H1 (cell line): ENCODE data around the gene DHH. TPM values are rescaled to one million over a fixed set of nuclear protein-coding genes. Genes with fewer than 3 reads are reported as not detected.

Experiments
- CTCF ChIA-PET: fragments of 300-600 bp; sonication (Branson Sonifier 250); formaldehyde crosslinking; loops from one replicate; lab custom pipeline; 2021; ENCODE audit not compliant: partially characterized antibody; lab: Charles Lee
- POLR2A ChIA-PET: fragments of 300-600 bp; sonication (Branson Sonifier 250); formaldehyde crosslinking; loops from one replicate; lab custom pipeline; 2021; ENCODE audit warnings: inconsistent platforms; ENCODE audit not compliant: partially characterized antibody; lab: Charles Lee
- DNase-seq, 2 experiments: peaks; one replicate each; pipeline versions ENCODE4 v3.0.0 to v3.0.0-alpha.2; 2010 to 2022; ENCODE audit warnings: low spot score in 2 of 2, low read depth in 1 of 2, mixed read lengths in 1 of 2
- FAIRE-seq: peaks from 2 replicates; lab custom pipeline; 2011; peaks lifted over from hg19 to GRCh38; lab: Jason Lieb, UNC
- H2AFZ ChIP-seq: 2 replicates; pipeline ENCODE4 v1.8.1; 2012; ENCODE audit warnings: low read length, inconsistent platforms
- H2AK5ac ChIP-seq: 2 replicates; pipeline ENCODE4 v1.6.1; 2013; ENCODE audit warnings: low read depth, low read length
- H2BK120ac ChIP-seq: replicated peaks from 2 replicates; pipeline ENCODE3; 2013; ENCODE audit warnings: low read depth, low read length, inconsistent platforms
- H2BK12ac ChIP-seq: 2 replicates; pipeline ENCODE4 v1.6.1; 2013; ENCODE audit warnings: low read depth, low read length
- H2BK15ac ChIP-seq: 2 replicates; pipeline ENCODE4 v1.6.1; 2013; ENCODE audit warnings: low read length
- H2BK20ac ChIP-seq: 2 replicates; pipeline ENCODE4 v1.6.1; 2013; ENCODE audit warnings: low read length
- H2BK5ac ChIP-seq: 2 replicates; pipeline ENCODE4 v1.6.1; 2013; ENCODE audit warnings: low read depth, low read length
- H3K14ac ChIP-seq: 2 replicates; pipeline ENCODE4 v1.6.1; 2013; ENCODE audit warnings: inconsistent platforms; ENCODE audit not compliant: insufficient read length
- H3K18ac ChIP-seq: 2 replicates; pipeline ENCODE4 v1.6.1; 2013; ENCODE audit warnings: low read length; ENCODE audit errors: extremely low read depth
- H3K23ac ChIP-seq: 2 replicates; pipeline ENCODE4 v1.6.1; 2013; ENCODE audit warnings: inconsistent platforms; ENCODE audit not compliant: insufficient read length
- H3K23me2 ChIP-seq: 2 replicates; pipeline ENCODE4 v1.6.1; 2013; ENCODE audit warnings: low read depth, low read length
- H3K27ac ChIP-seq: 2 replicates; pipeline ENCODE4 v1.6.1; 2011; ENCODE audit warnings: low read depth, low read length, inconsistent platforms
- H3K27me3 ChIP-seq, 4 experiments: replicated peaks in 1 of 4; 1 replicate in 1 of 4; 2 replicates in 3 of 4; pipeline versions ENCODE4 v1.6.1 to v1.8.1; 2011 to 2013; ENCODE audit warnings: low read length in 3 of 4, mild to moderate bottlenecking in 3 of 4, inconsistent platforms in 2 of 4, mixed read lengths in 2 of 4, moderate library complexity in 1 of 4; ENCODE audit not compliant: control insufficient read depth in 3 of 4, insufficient read depth in 3 of 4; ENCODE audit errors: extremely low read depth in 1 of 4
- H3K36me3 ChIP-seq, 4 experiments: 2 replicates each; pipeline versions ENCODE4 v1.6.1 to v1.8.1; 2011 to 2013; ENCODE audit warnings: mild to moderate bottlenecking in 4 of 4, low read length in 3 of 4, moderate library complexity in 2 of 4, control low read depth in 1 of 4, inconsistent platforms in 1 of 4; ENCODE audit not compliant: insufficient read depth in 4 of 4, control insufficient read depth in 2 of 4
- H3K4ac ChIP-seq: replicated peaks from 2 replicates; pipeline ENCODE3; 2013; ENCODE audit warnings: low read length, low read depth, mixed read lengths, inconsistent platforms; ENCODE audit not compliant: insufficient read length
- H3K4me1 ChIP-seq, 4 experiments: replicated peaks in 1 of 4; 1 replicate in 1 of 4; 2 replicates in 3 of 4; pipeline versions ENCODE4 v1.6.1 to v1.8.1; 2011 to 2013; ENCODE audit warnings: low read length in 3 of 4, inconsistent platforms in 2 of 4, mixed read lengths in 1 of 4; ENCODE audit not compliant: insufficient read depth in 4 of 4, control insufficient read depth in 3 of 4
- H3K4me2 ChIP-seq, 2 experiments: 2 replicates each; pipeline versions ENCODE4 v1.6.1 to v1.8.1; 2011 to 2013; ENCODE audit warnings: low read depth in 2 of 2, low read length in 2 of 2, control low read depth in 1 of 2, inconsistent platforms in 1 of 2, mild to moderate bottlenecking in 1 of 2; ENCODE audit not compliant: insufficient read depth in 1 of 2
- H3K4me3 ChIP-seq, 4 experiments: fragments of 200-600, 300-600 bp in 1 of 4; sonication (generic), shearing (Covaris generic), sonication (Bioruptor Twin) in 1 of 4; 2 replicates each; pipeline versions ENCODE4 v1.5.1 to v1.8.1; 2011 to 2016; ENCODE audit warnings: low read length in 4 of 4, low read depth in 3 of 4, control low read depth in 2 of 4, inconsistent platforms in 2 of 4, mild to moderate bottlenecking in 2 of 4, mixed read lengths in 1 of 4, moderate library complexity in 1 of 4; ENCODE audit not compliant: insufficient read depth in 2 of 4; ENCODE audit errors: extremely low read depth in 1 of 4
- H3K56ac ChIP-seq: replicated peaks from 2 replicates; pipeline ENCODE3; 2013; ENCODE audit warnings: low read depth, mild to moderate bottlenecking, mixed read lengths, low read length, inconsistent platforms; ENCODE audit not compliant: insufficient read length
- H3K79me1 ChIP-seq: 2 replicates; pipeline ENCODE4 v1.6.1; 2013; ENCODE audit warnings: low read depth, low read length, control low read depth
- H3K79me2 ChIP-seq, 2 experiments: 2 replicates each; pipeline versions ENCODE4 v1.6.1 to v1.8.1; 2012 to 2013; ENCODE audit warnings: low read length in 2 of 2, mild to moderate bottlenecking in 2 of 2, inconsistent platforms in 1 of 2; ENCODE audit not compliant: insufficient read depth in 2 of 2, control insufficient read depth in 1 of 2
- H3K9ac ChIP-seq, 4 experiments: replicated peaks in 1 of 4; 1 replicate in 1 of 4; 2 replicates in 3 of 4; pipeline versions ENCODE4 v1.6.1 to v1.8.1; 2011 to 2013; ENCODE audit warnings: low read depth in 3 of 4, low read length in 3 of 4, control low read depth in 2 of 4, mild to moderate bottlenecking in 2 of 4, moderate library complexity in 2 of 4, inconsistent platforms in 1 of 4; ENCODE audit errors: extremely low read depth in 1 of 4
- H3K9me3 ChIP-seq, 2 experiments: 2 replicates each; pipeline versions ENCODE4 v1.6.1 to v1.8.1; 2012 to 2013; ENCODE audit warnings: mild to moderate bottlenecking in 2 of 2, moderate library complexity in 2 of 2, control low read depth in 1 of 2, inconsistent platforms in 1 of 2, low read depth in 1 of 2, low read length in 1 of 2, mixed read lengths in 1 of 2; ENCODE audit not compliant: insufficient read depth in 2 of 2
- H4K20me1 ChIP-seq, 2 experiments: replicated peaks in 1 of 2; 2 replicates each; pipeline versions ENCODE3 to v1.8.1; 2011 to 2013; ENCODE audit warnings: inconsistent platforms in 2 of 2, low read length in 2 of 2, mild to moderate bottlenecking in 1 of 2; ENCODE audit not compliant: insufficient read depth in 2 of 2, control insufficient read depth in 1 of 2
- H4K5ac ChIP-seq: 2 replicates; pipeline ENCODE4 v1.6.1; 2013; ENCODE audit warnings: low read length, low read depth, mixed read lengths, inconsistent platforms; ENCODE audit not compliant: insufficient read length
- H4K8ac ChIP-seq: 2 replicates; pipeline ENCODE4 v1.8.0; 2013; ENCODE audit warnings: mild to moderate bottlenecking, moderate library complexity, low read length, inconsistent platforms; ENCODE audit not compliant: insufficient read depth; ENCODE audit errors: extremely low read depth
- H4K91ac ChIP-seq: replicated peaks from 2 replicates; pipeline ENCODE3; 2013; ENCODE audit warnings: low read length, mixed read lengths, inconsistent platforms; ENCODE audit not compliant: insufficient read length
- BCL11A ChIP-seq, 2 experiments: IDR thresholded peaks; one replicate each; pipeline ENCODE4 v1.6.1; 2011; ENCODE audit warnings: low read depth in 2 of 2, low read length in 2 of 2, mild to moderate bottlenecking in 2 of 2
- POLR2AphosphoS5 ChIP-seq: IDR thresholded peaks from 2 replicates; pipeline ENCODE4 v1.6.1; 2011; ENCODE audit warnings: low read depth, low read length
- SIN3A ChIP-seq, 2 experiments: IDR thresholded peaks in 1 of 2; conservative IDR thresholded peaks in 1 of 2; 2 replicates each; pipeline ENCODE4 v1.6.1; 2011 to 2012; ENCODE audit warnings: low read length in 2 of 2, improper control_type of control experiment in 1 of 2, low read depth in 1 of 2, mild to moderate bottlenecking in 1 of 2
- SP4 ChIP-seq: IDR thresholded peaks from 2 replicates; pipeline ENCODE4 v1.6.1; 2012; ENCODE audit warnings: low read length, inconsistent platforms
- WGBS, 2 experiments: shearing (Covaris generic) in 1 of 2; methylation state at CpG; one replicate each; pipeline versions ENCODE4 v1.1.6 to v1.1.7; 2013 to 2015; ENCODE audit warnings: low lambda C conversion rate in 2 of 2, mixed read lengths in 2 of 2, inconsistent platforms in 1 of 2, low coverage in 1 of 2, missing lambda C conversion rate in 1 of 2; ENCODE audit not compliant: insufficient replicate concordance in 2 of 2, insufficient coverage in 1 of 2, insufficient read length in 1 of 2; ENCODE audit errors: extremely low coverage in 1 of 2, missing lambda C conversion rate in 1 of 2; 5-methylcytosine and 5-hydroxymethylcytosine counted together
- polyA plus RNA-seq, 7 experiments: library from polyadenylated mRNA; depleted of rRNA in 3 of 7; stranded (reverse) in 5 of 7; unstranded in 2 of 7; fragments of >200 nt in 5 of 7; fragments of 200-250 nt in 2 of 7; gene quantifications; 1 replicate in 5 of 7; 2 replicates in 1 of 7; 4 replicates in 1 of 7; pipeline versions ENCODE4 v1.2.1 to v1.2.3, GENCODE V29; 2011 to 2013; ENCODE audit warnings: missing spikeins in 2 of 7, mixed read lengths in 2 of 7
- total RNA-seq: library from RNA; stranded (reverse); fragmentation: NEBNext Ultra II Directional; extraction: Animal tissue kit (Norgen Biotek cat#: 25700); gene quantifications from 2 replicates; pipeline ENCODE4 v1.2.1, GENCODE V29; 2021

Gene DHH
- total and polyA plus RNA-seq, 2 of the 8 experiments (the other 6 are each of a cell fraction or from before 2014, with no cell fraction given), result 0.03 to 0.11 TPM

DNA sequence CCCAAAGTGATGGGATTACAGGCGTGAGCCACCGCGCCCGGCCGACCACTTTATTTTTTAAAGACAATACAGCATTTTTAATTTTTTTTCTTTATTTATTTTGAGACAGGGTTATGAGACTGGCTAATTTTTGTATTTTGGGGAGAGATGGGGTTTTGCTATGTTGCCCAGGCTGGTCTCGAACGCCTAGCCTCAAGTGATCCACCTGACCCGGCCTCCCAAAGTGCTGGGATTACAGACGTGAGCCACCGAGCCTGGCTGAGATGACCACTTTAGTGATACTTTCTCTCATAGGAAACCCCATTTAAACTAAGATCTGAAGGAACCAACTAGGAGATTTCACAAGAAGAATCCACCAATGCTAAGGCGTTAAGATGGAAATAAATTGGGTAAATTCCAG lies 23.6 kb downstream of the DHH start:
- H2AFZ ChIP-seq, result no peak overlapping the region
- ChIA-PET CTCF (interaction anchor here (0.6 to 10.0 kb wide), 5 partner anchors 16 to 271 kb away, joined by 3 to 129 read pairs (median 5); no protein-coding TSS in a partner anchor), POLR2A (interaction anchor here (1.3 to 3.6 kb wide), 5 partner anchors 10 to 60 kb away, joined by 4 to 32 read pairs (median 6); partner anchors contain the start of gene TUBA1B)
- H3K79me1 ChIP-seq, result no peaks in the 10 kb centered on the region
- H2BK20ac ChIP-seq, result no peak overlapping the region
- peaks cover 0 to 8% (median 3%) of the 10 kb centered on the region in 4 experiments; a peak in 5 of 7 replicates for H3K27me3 ChIP-seq
- no peak overlapping the region for H3K56ac ChIP-seq
- no peak overlapping the region for H4K8ac ChIP-seq
- no peak overlapping the region for H2BK5ac ChIP-seq
- H2BK12ac ChIP-seq, result no peak overlapping the region
- H3K18ac ChIP-seq, result no peak overlapping the region
- H3K23ac ChIP-seq, result no peak overlapping the region
- peaks cover 2 to 6% (median 4%) of the 10 kb centered on the region in 4 experiments; a peak in 5 of 7 replicates for H3K4me1 ChIP-seq
- peaks cover 11% of the 10 kb centered on the region for H3K23me2 ChIP-seq
- no peaks in the 10 kb centered on the region for H3K9me3 ChIP-seq
- no peak overlapping the region; a peak in 1 of 4 replicates for H3K4me2 ChIP-seq
- 95% methylated on average over 11 of the region's 11 CpGs; no CpG with 5 or more reads in 1 of the 2 experiments for WGBS, 2 experiments
- H3K4me3 ChIP-seq, result no peak overlapping the region
- no peak overlapping the region for H2BK120ac ChIP-seq
- no peak overlapping the region for H3K27ac ChIP-seq
- FAIRE-seq, result no peak
- no peak overlapping the region for H2BK15ac ChIP-seq
- H3K9ac ChIP-seq, result no peak overlapping the region
- no peak overlapping the region for H4K5ac ChIP-seq
- H3K4ac ChIP-seq, result no peak overlapping the region
- no peak overlapping the region for H2AK5ac ChIP-seq
- H4K20me1 ChIP-seq, result no peaks in the 10 kb centered on the region
- no peak overlapping the region for H4K91ac ChIP-seq
- H3K79me2 ChIP-seq, result no peaks in the 10 kb centered on the region
- DNase-seq, result no peak
- H3K36me3 ChIP-seq, result no peaks in the 10 kb centered on the region
- H3K14ac ChIP-seq, result no peak overlapping the region
- TF ChIP-seq POLR2AphosphoS5 (no peak), SIN3A (conservative IDR thresholded peaks at IDR 0.05 in 1 of 2, IDR thresholded peaks at IDR 0.05 in 1 of 2; ENCODE audit: low read depth in 1 of 2, low read length in 2 of 2) (no peak), SP4 (no peak), BCL11A (IDR thresholded peaks at IDR 0.05; ENCODE audit: low read depth in 2 of 2, low read length in 2 of 2) (no peak)
